Measurements from ENCODE around the gene PBX3.

DNA sequence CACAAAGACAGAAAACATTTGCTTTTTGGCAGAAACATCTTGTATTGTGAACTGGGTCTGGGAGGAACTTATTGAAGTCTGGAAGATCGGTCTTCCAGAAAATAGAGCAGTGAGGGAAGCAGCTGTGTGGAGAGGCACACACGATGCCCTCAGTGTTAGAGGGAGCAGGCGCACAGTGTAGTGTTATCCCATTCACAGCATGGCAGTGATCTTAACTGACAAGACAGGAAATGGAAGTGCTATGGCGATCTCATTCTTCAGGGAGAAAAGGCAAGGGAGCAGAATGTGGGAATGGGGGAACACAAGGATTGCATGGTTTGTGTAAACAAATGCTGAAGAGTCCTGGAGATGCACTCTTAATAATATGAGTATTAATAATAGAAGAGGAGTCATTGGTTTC lies 161.0 kb downstream of the PBX3 start:
- TF ChIP-seq, protein P1, sequence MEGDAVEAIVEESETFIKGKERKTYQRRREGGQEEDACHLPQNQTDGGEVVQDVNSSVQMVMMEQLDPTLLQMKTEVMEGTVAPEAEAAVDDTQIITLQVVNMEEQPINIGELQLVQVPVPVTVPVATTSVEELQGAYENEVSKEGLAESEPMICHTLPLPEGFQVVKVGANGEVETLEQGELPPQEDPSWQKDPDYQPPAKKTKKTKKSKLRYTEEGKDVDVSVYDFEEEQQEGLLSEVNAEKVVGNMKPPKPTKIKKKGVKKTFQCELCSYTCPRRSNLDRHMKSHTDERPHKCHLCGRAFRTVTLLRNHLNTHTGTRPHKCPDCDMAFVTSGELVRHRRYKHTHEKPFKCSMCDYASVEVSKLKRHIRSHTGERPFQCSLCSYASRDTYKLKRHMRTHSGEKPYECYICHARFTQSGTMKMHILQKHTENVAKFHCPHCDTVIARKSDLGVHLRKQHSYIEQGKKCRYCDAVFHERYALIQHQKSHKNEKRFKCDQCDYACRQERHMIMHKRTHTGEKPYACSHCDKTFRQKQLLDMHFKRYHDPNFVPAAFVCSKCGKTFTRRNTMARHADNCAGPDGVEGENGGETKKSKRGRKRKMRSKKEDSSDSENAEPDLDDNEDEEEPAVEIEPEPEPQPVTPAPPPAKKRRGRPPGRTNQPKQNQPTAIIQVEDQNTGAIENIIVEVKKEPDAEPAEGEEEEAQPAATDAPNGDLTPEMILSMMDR (IDR thresholded peaks at IDR 0.05) = no peak
- TF ChIP-seq POLR2A (IDR thresholded peaks at IDR 0.05) = no peak

Data from ovary (tissue), 3 donors.